Stimulated activated CD8-positive, alpha-beta memory T cell treated with anti-CD3 and anti-CD28 coated beads, Interleukin-4, amount 100 ng/mL, for 4 hours (primary cell): Measurements from ENCODE around the gene THAP7.
A peak's percentile ranks its signal among the peaks of the same experiment; 100 is the strongest.

Source experiments
- DNase-seq, 2 donors: peaks; one replicate each; pipeline ENCODE4 v3.0.0-alpha.2; 2020; ENCODE audit warnings: low read depth in 2 of 2, low spot score in 1 of 2

The THAP7 gene

GRCh38 chr22:20994128-20994901 lies 7.6 kb downstream of the THAP7 start:
- no peak for DNase-seq

- no peak for DNase-seq
These were observed 8.4 kb downstream of the THAP7 start for GRCh38 chr22:20993304-20994127.

GRCh38 chr22:20992456-20993303 lies 9.2 kb downstream of the THAP7 start:
- DNase-seq, result no peak

GRCh38 chr22:20992056-20992442 lies 9.9 kb downstream of the THAP7 start:
- DNase-seq, result no peak

GRCh38 chr22:20991252-20992055 lies 10.5 kb downstream of the THAP7 start:
- DNase-seq, result no peak

GRCh38 chr22:20990184-20991180 lies 11.4 kb downstream of the THAP7 start:
- DNase-seq, result no peak

GRCh38 chr22:20989323-20990138 lies 12.4 kb downstream of the THAP7 start:
- DNase-seq, result no peak

GRCh38 chr22:20988573-20989322 lies 13.2 kb downstream of the THAP7 start:
- DNase-seq, result no peak

- no peak for DNase-seq
These were observed 14.5 kb downstream of the THAP7 start for GRCh38 chr22:20987375-20987774.

GRCh38 chr22:20986365-20986764 lies 15.6 kb downstream of the THAP7 start:
- no peak for DNase-seq

GRCh38 chr22:20985720-20986119 lies 16.2 kb downstream of the THAP7 start:
- DNase-seq, result no peak

- no peak for DNase-seq
These were observed 18.7 kb downstream of the THAP7 start for GRCh38 chr22:20983081-20983771.

- no peak for DNase-seq
These were observed 19.4 kb downstream of the THAP7 start for GRCh38 chr22:20982563-20982882.

- peak in 1 of 2 donors; percentile 48 for DNase-seq
These were observed 19.9 kb downstream of the THAP7 start, which contains the start of gene LZTR1 for GRCh38 chr22:20981787-20982562. LZTR1 (plus strand) TSS chr22:20982297; CDS start chr22:20982372, 75 bp downstream.

GRCh38 chr22:20980938-20981722 lies 20.8 kb downstream of the THAP7 start:
- DNase-seq, result no peak

GRCh38 chr22:20980523-20980922 lies 21.4 kb downstream of the THAP7 start:
- no peak for DNase-seq
